ENCODE measurements around the gene LURAP1L. TPM values are rescaled to one million over a fixed set of nuclear protein-coding genes. Genes with fewer than 3 reads are reported as not detected.
"Not testable (repeated sequence)": the region's sequence is repeated elsewhere in the genome, so short reads cannot be mapped to it uniquely, and the experiment has no call there.

LURAP1L gene

GRCh38 chr9:12862611-12863410, 88.0 kb downstream of the LURAP1L start:
- H3K4me2 ChIP-seq (ENCODE audit: low read length) = no peak overlapping the region
- H3K9ac ChIP-seq (ENCODE audit: low read depth, low read length) = no peak overlapping the region
- no peaks in the 10 kb centered on the region for H3K27me3 ChIP-seq (ENCODE audit: control insufficient read depth, insufficient read depth, low read length)
- no peak overlapping the region for H3K4me3 ChIP-seq (ENCODE audit: low read length)
- H3K4me1 ChIP-seq (ENCODE audit: control insufficient read depth, insufficient read depth, low read length) = peaks cover 16% of the 10 kb centered on the region
- H3K9me3 ChIP-seq (replicated peaks; ENCODE audit: low read length) = no peaks in the 10 kb centered on the region
- no peaks in the 10 kb centered on the region for H3K36me3 ChIP-seq (ENCODE audit: insufficient read depth, low read length)

GRCh38 chr9:12863618-12864017, 88.8 kb downstream of the LURAP1L start:
- Histone ChIP-seq H3K4me3 (ENCODE audit: low read length) (no peak overlapping the region), H3K4me2 (ENCODE audit: low read length) (no peak overlapping the region), H3K36me3 (ENCODE audit: insufficient read depth, low read length) (no peaks in the 10 kb centered on the region), H3K9ac (ENCODE audit: low read depth, low read length) (no peak overlapping the region), H3K9me3 (replicated peaks; ENCODE audit: low read length) (no peaks in the 10 kb centered on the region), H3K4me1 (ENCODE audit: control insufficient read depth, insufficient read depth, low read length) (peaks cover 16% of the 10 kb centered on the region), H3K27me3 (ENCODE audit: control insufficient read depth, insufficient read depth, low read length) (no peaks in the 10 kb centered on the region)

- H3K9ac ChIP-seq (ENCODE audit: low read depth, low read length); H3K27me3 ChIP-seq (ENCODE audit: control insufficient read depth, insufficient read depth, low read length); H3K9me3 ChIP-seq (replicated peaks; ENCODE audit: low read length); H3K36me3 ChIP-seq (ENCODE audit: insufficient read depth, low read length); H3K4me2 ChIP-seq (ENCODE audit: low read length); H3K4me3 ChIP-seq (ENCODE audit: low read length); H3K4me1 ChIP-seq (ENCODE audit: control insufficient read depth, insufficient read depth, low read length): not testable (repeated sequence)
These were observed 90.6 kb downstream of the LURAP1L start for GRCh38 chr9:12865380-12865779.

Small RNAs within 50 kb of the gene (small RNA-seq; reads per million reads assigned to genes)
- gene RN7SL849P = not detected
